ENCODE data around the gene EXOC8.

Gene EXOC8

DNA sequence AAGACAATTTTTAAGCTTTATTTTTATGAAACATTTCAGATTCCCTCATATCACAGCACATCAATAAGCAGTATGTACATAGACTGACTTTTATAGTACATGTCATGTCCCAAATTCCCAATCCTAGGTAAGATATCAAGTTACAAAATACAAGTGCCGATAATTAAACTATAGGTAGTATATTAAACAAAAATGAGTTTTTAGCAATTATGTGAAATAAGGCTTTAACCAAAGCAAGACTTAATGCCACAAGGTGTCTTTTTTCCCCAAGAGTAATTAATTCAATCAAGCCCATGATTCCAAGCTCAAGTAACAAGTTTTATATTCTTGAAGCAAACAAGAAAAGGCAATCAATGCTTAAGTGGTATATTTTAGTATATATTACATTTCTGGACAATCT, 4.9 kb downstream of the EXOC8 start:
- Histone ChIP-seq H3K9ac (ENCODE audit: low read length) (no peak overlapping the region), H3K79me2 (ENCODE audit: low read length) (peaks cover 51% of the 10 kb centered on the region), H3K4me2 (ENCODE audit: low read length) (no peak overlapping the region)

DNA sequence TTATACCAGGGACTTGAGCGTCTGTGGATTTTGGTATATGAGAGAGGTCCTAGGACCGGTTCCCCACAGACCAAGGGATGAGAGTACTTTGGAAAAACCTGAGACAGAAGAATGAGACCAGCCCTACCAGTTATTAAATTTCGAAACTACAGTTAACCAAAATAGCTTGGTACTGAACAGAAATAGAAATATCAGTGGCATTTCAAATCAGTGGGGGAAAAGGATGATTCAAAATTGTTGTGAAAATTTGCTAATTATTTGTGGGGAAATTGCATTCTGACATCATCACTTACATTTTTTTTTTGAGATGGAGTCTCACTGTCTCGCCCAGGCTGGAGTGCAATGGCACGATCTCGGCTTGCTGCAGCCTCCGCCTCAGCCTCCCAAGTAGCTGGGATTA, 8.2 kb downstream of the EXOC8 start:
- Histone ChIP-seq H3K4me1 (ENCODE audit: low read length) (peaks cover 17% of the 10 kb centered on the region), H3K79me2 (ENCODE audit: low read length) (peaks cover 19% of the 10 kb centered on the region), H3K9ac (ENCODE audit: low read length) (no peak overlapping the region), H3K27me3 (ENCODE audit: low read depth, low read length) (no peaks in the 10 kb centered on the region), H3K36me3 (replicated peaks; ENCODE audit: low read depth, low read length) (peaks cover 1% of the 10 kb centered on the region), H4K20me1 (ENCODE audit: insufficient read depth, low read length) (no peaks in the 10 kb centered on the region), H2AFZ (ENCODE audit: low read depth, low read length) (no peak overlapping the region), H3K27ac (ENCODE audit: low read length) (no peak overlapping the region), H3K9me3 (ENCODE audit: insufficient read depth, low read length) (no peaks in the 10 kb centered on the region), H3K4me2 (ENCODE audit: low read length) (peak overlapping the region; percentile 5; the same call in 1 of the 2 replicates), H3K4me3 (ENCODE audit: low read length) (no peak overlapping the region)
- TF ChIP-seq, protein P1, sequence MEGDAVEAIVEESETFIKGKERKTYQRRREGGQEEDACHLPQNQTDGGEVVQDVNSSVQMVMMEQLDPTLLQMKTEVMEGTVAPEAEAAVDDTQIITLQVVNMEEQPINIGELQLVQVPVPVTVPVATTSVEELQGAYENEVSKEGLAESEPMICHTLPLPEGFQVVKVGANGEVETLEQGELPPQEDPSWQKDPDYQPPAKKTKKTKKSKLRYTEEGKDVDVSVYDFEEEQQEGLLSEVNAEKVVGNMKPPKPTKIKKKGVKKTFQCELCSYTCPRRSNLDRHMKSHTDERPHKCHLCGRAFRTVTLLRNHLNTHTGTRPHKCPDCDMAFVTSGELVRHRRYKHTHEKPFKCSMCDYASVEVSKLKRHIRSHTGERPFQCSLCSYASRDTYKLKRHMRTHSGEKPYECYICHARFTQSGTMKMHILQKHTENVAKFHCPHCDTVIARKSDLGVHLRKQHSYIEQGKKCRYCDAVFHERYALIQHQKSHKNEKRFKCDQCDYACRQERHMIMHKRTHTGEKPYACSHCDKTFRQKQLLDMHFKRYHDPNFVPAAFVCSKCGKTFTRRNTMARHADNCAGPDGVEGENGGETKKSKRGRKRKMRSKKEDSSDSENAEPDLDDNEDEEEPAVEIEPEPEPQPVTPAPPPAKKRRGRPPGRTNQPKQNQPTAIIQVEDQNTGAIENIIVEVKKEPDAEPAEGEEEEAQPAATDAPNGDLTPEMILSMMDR (IDR thresholded peaks at IDR 0.05; ENCODE audit: low read depth, low read length) = no peak
- no peak for TF ChIP-seq EZH2phosphoT487 (IDR thresholded peaks at IDR 0.05; ENCODE audit: low read depth)

More for the DNA sequence above, 4.9 kb downstream of the EXOC8 start:
- TF ChIP-seq EZH2phosphoT487 (IDR thresholded peaks at IDR 0.05; ENCODE audit: low read depth) = no peak
- TF ChIP-seq, protein P1 (IDR thresholded peaks at IDR 0.05; ENCODE audit: low read depth, low read length) = no peak
- Histone ChIP-seq H3K27me3 (ENCODE audit: low read depth, low read length) (no peaks in the 10 kb centered on the region), H3K4me1 (ENCODE audit: low read length) (peaks cover 40% of the 10 kb centered on the region), H2AFZ (ENCODE audit: low read depth, low read length) (no peak overlapping the region), H4K20me1 (ENCODE audit: insufficient read depth, low read length) (no peaks in the 10 kb centered on the region), H3K4me3 (ENCODE audit: low read length) (no peak overlapping the region), H3K27ac (ENCODE audit: low read length) (no peak overlapping the region), H3K36me3 (replicated peaks; ENCODE audit: low read depth, low read length) (peaks cover 12% of the 10 kb centered on the region), H3K9me3 (ENCODE audit: insufficient read depth, low read length) (no peaks in the 10 kb centered on the region)

DNA sequence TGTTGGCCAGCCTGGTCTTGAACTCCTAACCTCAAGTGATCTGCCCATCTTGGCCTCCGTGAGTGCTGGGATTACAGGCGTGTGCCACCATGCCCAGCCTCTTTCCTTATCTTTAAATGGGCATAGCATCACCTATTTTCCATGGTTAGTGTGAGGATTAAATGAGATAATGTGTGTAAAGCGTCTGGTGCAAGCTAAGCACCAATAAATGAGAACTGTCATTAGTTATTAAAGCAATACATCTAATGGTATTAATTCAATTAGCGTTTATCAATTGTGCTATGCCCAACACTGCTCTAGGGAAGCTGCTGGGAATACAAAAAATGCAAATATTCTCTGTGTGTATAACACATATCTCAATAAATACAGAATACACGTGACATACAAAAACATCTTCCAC, 10.0 kb downstream of the EXOC8 start:
- H3K27ac ChIP-seq (ENCODE audit: low read length) = no peak overlapping the region
- no peaks in the 10 kb centered on the region for H3K27me3 ChIP-seq (ENCODE audit: low read depth, low read length)
- H3K4me2 ChIP-seq (ENCODE audit: low read length) = no peak overlapping the region
- no peak overlapping the region for H3K4me3 ChIP-seq (ENCODE audit: low read length)
- H3K9me3 ChIP-seq (ENCODE audit: insufficient read depth, low read length) = no peaks in the 10 kb centered on the region
- H3K9ac ChIP-seq (ENCODE audit: low read length) = no peak overlapping the region
- H4K20me1 ChIP-seq (ENCODE audit: insufficient read depth, low read length) = no peaks in the 10 kb centered on the region
- H3K79me2 ChIP-seq (ENCODE audit: low read length) = peaks cover under 1% of the 10 kb centered on the region; the same call in 1 of the 2 replicates
- TF ChIP-seq, protein P1 (IDR thresholded peaks at IDR 0.05; ENCODE audit: low read depth, low read length) = no peak
- no peak for TF ChIP-seq EZH2phosphoT487 (IDR thresholded peaks at IDR 0.05; ENCODE audit: low read depth)
- no peaks in the 10 kb centered on the region for H3K36me3 ChIP-seq (replicated peaks; ENCODE audit: low read depth, low read length)
- H3K4me1 ChIP-seq (ENCODE audit: low read length) = peaks cover 7% of the 10 kb centered on the region
- H2AFZ ChIP-seq (ENCODE audit: low read depth, low read length) = no peak overlapping the region

DNA sequence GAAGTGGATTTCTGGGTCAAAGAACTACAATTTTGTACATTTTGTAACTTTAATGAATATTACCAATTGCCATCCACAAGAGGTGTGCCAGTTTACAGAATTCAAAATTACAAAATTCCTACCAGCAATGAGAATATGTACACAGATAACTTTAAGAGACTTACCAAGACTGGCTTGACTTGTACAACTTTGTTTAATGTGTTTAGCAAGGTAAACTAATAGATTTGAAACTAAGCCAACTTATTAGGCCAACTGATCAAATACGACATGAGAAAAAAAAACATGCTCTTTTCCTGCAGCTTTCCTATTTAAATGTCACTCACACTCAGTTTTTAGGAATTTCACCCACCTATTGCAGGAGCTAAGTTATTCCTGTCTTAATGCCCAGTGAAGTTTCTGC, 11.4 kb downstream of the EXOC8 start:
- Histone ChIP-seq H3K27ac (ENCODE audit: low read length) (no peak overlapping the region), H3K4me3 (ENCODE audit: low read length) (no peak overlapping the region), H4K20me1 (ENCODE audit: insufficient read depth, low read length) (no peaks in the 10 kb centered on the region), H3K9ac (ENCODE audit: low read length) (no peak overlapping the region), H2AFZ (ENCODE audit: low read depth, low read length) (no peak overlapping the region), H3K27me3 (ENCODE audit: low read depth, low read length) (no peaks in the 10 kb centered on the region), H3K4me1 (ENCODE audit: low read length) (peaks cover 7% of the 10 kb centered on the region), H3K9me3 (ENCODE audit: insufficient read depth, low read length) (no peaks in the 10 kb centered on the region), H3K36me3 (replicated peaks; ENCODE audit: low read depth, low read length) (no peaks in the 10 kb centered on the region), H3K4me2 (ENCODE audit: low read length) (no peak overlapping the region), H3K79me2 (ENCODE audit: low read length) (no peaks in the 10 kb centered on the region)
- TF ChIP-seq, protein P1 (IDR thresholded peaks at IDR 0.05; ENCODE audit: low read depth, low read length) = no peak
- no peak for TF ChIP-seq EZH2phosphoT487 (IDR thresholded peaks at IDR 0.05; ENCODE audit: low read depth)

Data from OCI-LY3 (cell line).